AG09309 (cell line): ENCODE results near the gene LDHAL6B.
A peak's percentile ranks its signal among the peaks of the same experiment; 100 is the strongest.
"Not testable (repeated sequence)": the region's sequence is repeated elsewhere in the genome, so short reads cannot be mapped to it uniquely, and the experiment has no call there.

Experiments used
- DNase-seq: peaks from one replicate; pipeline ENCODE4 v3.0.0-alpha.2; 2010; ENCODE audit warnings: low read depth
- H3K4me3 ChIP-seq: 2 replicates; pipeline ENCODE4 v1.5.1; 2011; ENCODE audit warnings: mild to moderate bottlenecking, low read depth, low read length, moderate library complexity; ENCODE audit not compliant: control insufficient read depth
- TF ChIP-seq, protein P1 (sequence below): IDR thresholded peaks from 2 replicates; pipeline ENCODE4 v1.5.1; 2011; ENCODE audit warnings: mild to moderate bottlenecking, low read depth, low read length, inconsistent platforms; ENCODE audit not compliant: insufficient read depth, control insufficient read depth; ENCODE audit errors: missing control alignments

LDHAL6B gene

DNA sequence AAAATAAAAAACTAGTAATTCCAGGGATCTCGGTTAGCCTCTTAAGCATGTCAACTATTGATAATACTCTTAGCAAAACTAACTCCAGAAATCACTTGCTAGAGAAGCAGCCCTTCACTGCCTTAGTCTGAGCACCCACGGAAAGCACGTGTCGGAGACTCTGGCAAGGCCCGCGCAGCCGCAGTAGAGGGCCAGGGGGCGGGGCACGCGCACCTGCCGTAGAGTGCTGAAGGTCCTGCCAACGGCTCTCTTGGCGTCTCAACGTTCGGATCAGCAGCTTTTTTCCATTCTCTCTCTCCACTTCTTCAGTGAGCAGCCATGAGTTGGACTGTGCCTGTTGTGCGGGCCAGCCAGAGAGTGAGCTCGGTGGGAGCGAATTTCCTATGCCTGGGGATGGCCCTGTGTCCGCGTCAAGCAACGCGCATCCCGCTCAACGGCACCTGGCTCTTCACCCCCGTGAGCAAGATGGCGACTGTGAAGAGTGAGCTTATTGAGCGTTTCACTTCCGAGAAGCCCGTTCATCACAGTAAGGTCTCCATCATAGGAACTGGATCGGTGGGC, at the start of gene LDHAL6B:
Gene LDHAL6B, plus strand, starts transcription at position 221 of the 561 bp plus-strand sequence. Its CDS starts 98 bp downstream, at position 319.
- no peak for DNase-seq
- TF ChIP-seq, protein P1, sequence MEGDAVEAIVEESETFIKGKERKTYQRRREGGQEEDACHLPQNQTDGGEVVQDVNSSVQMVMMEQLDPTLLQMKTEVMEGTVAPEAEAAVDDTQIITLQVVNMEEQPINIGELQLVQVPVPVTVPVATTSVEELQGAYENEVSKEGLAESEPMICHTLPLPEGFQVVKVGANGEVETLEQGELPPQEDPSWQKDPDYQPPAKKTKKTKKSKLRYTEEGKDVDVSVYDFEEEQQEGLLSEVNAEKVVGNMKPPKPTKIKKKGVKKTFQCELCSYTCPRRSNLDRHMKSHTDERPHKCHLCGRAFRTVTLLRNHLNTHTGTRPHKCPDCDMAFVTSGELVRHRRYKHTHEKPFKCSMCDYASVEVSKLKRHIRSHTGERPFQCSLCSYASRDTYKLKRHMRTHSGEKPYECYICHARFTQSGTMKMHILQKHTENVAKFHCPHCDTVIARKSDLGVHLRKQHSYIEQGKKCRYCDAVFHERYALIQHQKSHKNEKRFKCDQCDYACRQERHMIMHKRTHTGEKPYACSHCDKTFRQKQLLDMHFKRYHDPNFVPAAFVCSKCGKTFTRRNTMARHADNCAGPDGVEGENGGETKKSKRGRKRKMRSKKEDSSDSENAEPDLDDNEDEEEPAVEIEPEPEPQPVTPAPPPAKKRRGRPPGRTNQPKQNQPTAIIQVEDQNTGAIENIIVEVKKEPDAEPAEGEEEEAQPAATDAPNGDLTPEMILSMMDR: no peak
- H3K4me3 ChIP-seq: no peak within 1 kb of the TSS

DNA sequence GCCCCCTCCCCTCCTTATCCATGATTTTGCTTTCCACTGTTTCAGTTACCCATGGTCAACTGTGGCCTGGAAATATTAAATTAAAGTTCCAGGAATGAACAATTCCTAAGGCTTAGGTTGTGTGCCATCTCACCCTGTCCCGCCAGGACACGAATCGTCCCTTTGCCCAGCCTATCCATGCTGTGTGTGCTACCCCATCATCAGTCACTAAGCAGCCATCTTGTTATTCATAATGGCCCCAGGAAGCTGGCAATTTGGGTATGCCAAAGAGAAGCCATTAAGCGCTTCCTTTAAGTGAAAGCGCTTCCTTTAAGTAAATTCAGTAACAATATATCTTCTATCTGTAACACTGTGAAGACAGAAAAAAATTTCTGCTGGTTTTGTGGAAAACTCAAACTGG, 49.2 kb upstream of the LDHAL6B start:
- H3K4me3 ChIP-seq: no peak overlapping the region
- TF ChIP-seq, protein P1: no peak
- no peak for DNase-seq

DNA sequence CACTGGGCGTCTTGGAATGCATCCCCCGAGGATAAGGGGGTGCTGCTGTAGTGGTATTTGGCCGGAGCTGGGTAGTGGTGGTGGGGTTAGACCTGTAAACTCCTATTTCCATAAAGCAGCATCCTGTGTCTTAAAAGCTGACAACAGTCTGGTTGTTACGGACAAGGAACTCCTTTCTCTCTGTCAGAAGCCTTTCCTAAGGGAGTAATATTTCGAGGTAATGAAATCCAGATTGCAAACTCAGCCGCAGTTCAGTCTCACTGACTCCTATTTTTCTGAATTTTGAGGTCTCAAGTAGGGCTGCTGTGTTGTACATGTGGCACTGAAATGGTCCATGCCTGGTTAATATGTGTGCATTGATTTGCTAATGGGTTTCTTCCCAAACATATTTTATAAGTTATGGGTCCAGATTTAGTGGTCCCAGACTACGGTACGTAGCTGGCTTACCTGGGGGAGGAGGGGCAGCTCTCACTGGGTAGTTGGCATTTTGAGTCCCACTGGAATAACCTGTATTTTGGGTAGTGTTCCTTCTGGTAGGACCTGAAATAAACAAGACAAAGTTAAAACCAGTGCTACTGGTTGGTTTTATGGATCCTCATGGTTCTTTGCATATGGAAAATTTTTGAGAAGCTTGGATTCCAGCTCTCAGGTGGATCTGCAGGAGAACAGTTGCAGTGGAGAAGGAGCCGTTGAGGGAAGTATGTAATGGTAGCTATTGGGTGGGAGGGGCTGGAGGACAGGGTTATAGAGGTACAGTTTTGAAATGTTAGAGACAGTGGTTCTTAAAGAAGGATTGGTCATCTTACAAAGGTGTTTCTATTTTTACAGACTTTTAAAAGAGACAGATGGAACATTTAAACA, 48.6 kb upstream of the LDHAL6B start:
- no peak for DNase-seq
- TF ChIP-seq, protein P1: no peak
- H3K4me3 ChIP-seq: no peak overlapping the region

DNA sequence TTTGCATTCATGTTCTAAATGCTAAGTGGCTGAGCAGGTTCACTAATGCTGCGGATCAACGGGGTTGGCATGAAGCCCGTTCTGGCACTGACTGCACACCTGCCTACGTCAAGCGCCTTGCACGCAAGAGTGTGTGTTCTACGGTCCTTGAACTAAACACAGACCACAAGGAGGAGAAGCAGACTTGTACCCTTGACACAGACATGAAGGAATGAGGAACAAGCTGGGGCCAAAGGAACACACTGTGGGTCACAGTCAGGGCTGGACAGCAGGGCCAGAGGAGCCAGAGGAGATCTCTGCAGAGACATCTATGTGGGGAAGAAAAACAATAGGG, 48.0 kb upstream of the LDHAL6B start:
- no peak overlapping the region for H3K4me3 ChIP-seq
- DNase-seq: no peak
- TF ChIP-seq, protein P1: no peak

DNA sequence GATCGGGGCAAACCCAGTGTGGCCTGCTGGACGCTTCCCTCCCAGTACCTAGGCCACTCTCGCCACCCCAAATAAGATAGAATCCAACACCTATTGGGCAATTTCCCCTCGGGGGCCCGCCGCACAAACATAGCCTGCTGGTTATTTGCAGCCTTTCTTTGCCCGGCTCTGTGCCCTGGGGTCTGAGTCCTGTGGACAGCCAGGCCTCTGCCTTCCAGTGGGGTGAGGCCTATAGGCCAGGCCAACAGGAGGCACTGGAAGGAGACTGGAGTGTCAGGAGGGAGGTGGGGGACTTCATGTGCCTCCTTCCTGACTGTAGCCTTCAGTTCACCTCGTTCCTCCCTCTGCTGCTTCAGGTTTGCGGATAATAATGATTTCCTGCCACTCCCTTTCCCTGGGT, 47.4 kb upstream of the LDHAL6B start:
- TF ChIP-seq, protein P1: no peak
- H3K4me3 ChIP-seq: no peak overlapping the region
- no peak for DNase-seq

DNA sequence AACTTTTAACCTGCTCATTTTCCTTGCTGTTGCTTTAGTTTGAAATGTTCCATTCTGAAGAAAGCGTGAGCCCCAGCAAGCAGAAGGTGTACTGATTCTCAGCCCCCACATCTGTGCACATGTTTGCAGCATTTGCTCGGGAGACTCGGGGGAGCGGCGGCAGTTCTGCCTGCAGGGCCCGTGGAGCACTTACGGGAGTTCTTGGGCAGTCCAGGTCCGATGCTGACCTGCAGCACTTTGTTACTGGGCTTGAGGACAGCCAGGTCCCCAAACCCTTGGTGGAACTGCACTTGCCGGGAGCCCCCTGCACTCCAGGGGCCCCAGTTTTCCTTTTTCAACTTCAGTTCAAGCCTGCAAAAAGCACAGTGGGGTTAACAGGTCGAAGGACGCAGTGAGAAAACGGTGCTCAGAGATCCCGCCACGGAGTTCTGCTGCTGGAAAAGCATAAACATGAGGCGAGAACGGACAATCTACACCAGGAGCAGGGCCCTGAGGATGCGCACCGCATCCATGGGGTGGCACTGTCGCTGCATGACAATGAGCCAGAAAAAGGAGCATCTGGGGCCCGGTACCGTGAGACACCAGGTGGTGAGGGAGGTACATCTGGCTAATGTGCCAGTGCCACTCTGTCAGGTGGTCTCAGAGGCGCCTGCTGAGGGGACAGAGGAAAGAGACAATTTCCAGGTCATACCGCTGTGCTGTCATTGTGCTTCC, 45.6 kb upstream of the LDHAL6B start:
- DNase-seq: no peak
- TF ChIP-seq, protein P1: peak; percentile 60
- H3K4me3 ChIP-seq: no peak overlapping the region

DNA sequence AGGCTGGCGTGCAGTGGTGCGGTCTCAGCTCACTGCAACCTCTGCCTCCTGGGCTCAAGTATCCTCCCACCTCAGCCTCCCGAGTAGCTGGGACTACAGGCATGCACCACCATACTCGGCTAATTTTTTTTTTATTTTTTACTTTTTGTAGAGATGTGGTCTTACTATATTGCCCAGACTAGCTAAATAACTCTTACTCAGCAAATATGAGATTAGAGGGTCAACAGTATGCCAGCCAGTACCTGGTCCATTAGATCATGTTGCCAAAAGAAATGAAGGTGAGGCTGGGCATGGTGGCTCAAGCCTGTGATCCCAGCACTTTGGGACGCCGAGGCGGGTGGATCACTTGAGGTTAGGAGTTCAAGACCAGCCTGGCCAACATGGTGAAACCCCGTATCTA, 44.6 kb upstream of the LDHAL6B start:
- not testable (repeated sequence) for H3K4me3 ChIP-seq, DNase-seq
